GM21528 (cell line): ENCODE data around the gene ACP5.
A peak's percentile ranks its signal among the peaks of the same experiment; 100 is the strongest.

ENCODE experiments used
- ATAC-seq: cut with Tn5 transposase; IDR thresholded peaks from one replicate; pipeline ENCODE4 v1.9.1; 2021; ENCODE audit warnings: mild to moderate bottlenecking, moderate library complexity; ENCODE audit not compliant: unreplicated experiment, low FRiP score

ACP5 gene

DNA sequence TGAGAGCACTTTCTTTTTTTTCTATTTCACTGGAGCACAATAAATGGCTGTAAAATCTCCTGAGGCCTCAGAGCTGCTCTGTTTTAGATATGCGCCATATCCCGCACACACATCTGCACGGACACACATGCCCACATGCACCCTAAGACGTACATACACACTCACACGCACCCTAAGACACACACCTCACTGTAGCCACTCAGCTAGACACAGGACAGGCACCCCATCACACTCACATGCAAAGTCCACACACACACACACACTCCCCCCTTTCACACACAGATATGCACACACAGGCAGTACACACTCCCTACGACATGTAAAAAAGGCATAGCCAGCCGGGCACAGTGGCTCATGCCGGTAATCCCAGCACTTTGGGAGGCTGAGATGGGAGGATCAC lies 27.2 kb downstream of the ACP5 start:
- ATAC-seq = no peak

DNA sequence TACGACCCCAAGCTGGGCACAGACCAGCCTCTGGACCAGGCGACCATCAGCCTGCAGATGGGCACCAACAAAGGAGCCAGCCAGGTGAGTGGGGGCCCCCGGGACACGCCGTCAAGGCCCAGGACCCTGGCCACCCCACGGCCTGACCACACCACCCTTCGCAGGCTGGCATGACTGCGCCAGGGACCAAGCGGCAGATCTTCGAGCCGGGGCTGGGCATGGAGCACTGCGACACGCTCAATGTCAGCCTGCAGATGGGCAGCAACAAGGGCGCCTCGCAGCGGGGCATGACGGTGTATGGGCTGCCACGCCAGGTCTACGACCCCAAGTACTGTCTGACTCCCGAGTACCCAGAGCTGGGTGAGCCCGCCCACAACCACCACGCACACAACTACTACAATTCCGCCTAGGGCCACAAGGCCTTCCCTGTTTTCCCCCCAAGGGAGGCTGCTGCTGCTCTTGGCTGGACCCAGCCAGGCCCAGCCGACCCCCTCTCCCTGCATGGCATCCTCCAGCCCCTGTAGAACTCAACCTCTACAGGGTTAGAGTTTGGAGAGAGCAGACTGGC lies 28.0 kb downstream of the ACP5 start:
- no peak for ATAC-seq

DNA sequence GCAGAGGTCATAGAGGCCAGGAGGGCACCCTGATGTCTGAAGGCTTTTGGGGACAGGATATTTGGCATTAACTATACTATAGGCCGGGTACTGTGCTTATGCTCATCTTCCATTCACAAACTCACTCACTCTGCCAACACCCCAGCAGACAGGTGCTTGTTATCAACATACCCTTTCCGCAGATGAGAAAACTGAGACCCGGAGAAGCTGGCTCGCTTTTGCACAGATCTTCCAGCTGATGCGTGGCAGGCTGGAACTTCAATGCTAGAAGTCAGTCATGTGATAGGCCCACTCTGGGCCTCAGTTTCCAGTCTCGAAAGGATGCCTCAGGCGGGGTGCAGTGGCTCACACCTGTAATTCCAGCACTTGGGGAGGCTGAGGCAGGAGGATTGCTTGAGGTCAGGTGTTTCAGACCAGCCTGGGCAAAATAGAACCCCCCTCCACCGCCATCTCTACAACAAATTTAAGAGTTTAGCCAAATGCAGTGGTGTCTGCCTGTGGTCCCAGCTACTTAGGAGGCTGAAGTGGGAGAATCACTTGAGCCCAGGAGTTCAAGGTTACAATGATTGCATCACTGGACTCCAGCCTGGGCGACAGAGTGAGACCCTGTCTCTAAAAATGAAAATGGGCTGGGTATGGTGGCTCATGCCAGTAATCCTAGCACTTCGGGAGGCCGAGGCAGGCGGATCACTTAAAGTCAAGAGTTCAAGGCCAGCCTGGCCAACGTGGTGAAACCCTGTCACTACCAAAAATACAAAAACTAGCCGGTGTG lies 29.3 kb downstream of the ACP5 start:
- no peak for ATAC-seq

DNA sequence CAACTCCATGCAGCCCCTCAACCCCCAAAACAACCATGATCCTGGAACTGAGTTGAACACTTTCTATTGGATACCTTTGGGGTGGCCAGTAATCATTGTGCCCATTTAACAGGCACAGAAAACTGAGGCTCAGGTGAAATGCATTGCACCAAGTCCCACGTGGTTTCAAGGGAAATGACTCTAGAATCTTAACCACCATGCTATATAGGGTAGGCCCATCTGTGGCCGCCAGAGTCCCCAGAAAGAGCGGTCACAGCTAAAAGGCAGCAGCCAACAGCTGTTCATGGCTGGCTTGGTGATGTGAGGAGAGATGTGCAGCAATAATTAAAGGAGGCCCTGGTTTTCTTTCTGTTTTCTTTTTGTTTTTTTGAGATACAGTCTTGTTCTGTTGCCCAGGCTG lies 36.2 kb downstream of the ACP5 start:
- no peak for ATAC-seq

DNA sequence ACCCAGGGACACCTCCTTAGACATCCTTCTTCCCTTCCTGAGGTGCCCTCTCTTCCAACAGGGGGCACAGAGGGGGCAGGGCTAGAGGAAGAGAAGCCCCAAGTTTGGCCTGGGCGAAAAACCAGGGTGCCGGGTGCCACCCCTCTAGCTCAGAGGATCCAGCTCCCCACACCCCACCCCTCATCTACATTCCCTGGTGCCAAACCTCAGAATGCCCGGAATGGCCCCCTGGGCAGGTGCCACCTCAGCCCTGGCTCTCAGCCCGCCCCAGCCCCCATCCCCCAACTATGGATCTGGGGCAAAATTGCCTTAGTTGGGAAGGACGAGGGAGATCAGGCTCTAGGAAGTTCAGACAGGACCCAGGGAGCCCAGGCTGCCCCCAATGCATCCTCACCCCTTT lies 36.8 kb downstream of the ACP5 start:
- no peak for ATAC-seq

DNA sequence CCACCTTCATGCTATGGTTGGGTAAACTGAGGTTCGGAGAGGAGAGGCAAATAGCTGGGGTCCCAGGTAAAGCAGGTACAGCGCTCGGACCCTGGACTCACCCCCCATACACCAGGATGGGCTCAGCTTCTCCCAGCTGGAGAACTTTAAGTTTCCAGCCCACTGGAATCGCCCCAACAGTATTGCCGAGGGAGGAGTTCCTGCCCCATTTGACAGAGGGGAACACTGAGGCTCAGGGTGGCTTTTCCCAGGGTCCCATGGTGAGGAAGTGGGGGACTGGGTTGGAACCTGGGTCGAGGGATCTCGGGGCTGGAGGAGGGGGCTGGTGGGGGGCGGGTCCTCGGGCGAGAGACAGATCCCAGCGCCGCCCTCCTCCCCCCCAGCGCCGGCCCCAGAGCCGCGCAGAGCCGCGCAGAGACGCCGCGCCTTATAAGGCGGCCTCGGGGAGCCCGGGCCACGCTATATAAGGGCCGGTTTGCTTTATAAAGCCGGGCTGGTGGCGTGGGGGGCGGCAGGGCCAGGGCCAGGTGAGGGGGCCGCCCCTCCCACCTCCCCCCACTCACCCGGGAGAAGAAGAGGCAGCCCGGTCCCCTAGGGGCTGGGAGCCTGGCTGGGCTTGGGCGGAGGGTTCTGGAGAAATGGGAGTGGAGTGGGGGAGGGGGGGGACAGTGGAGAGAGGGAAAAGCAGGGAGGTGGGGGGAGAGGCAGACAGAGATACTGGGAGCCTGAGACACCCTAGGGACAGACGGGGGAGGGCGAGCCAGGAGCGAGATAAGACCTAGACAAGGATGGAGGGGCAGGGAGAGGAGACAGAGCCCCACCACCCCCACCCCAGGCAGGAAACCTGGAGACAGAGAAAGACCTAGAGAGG lies 37.7 kb downstream of the ACP5 start:
- ATAC-seq = no peak

DNA sequence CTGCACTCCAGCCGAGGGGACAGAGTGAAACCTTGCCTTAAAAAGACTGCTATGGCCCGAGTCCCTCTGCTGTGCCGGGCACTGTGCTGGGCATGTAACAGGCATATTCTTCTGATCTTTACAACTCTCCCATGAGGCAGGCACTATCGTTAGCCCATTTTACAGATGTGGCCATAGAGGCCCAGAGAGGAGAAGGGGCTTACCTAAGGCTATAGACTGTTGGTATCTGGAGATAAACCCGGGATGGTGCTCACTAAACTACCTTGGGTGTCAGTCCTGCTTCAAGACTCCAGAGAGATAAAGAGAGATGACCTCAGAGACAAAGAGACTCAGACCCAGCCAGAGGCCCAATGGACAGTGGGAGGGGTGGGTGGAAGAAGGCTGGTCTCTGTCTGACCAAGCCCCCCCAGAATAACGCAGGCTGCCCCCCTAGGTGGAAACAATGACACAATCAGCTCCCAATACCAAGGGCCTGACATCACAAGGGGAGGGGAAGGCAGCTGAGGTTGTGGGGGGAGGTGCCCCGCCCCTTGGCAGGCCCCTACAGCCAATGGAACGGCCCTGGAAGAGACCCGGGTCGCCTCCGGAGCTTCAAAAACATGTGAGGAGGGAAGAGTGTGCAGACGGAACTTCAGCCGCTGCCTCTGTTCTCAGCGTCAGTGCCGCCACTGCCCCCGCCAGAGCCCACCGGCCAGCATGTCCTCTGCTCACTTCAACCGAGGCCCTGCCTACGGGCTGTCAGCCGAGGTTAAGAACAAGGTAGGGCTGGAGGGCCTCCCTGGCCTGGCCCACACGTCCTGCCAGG lies 39.0 kb downstream of the ACP5 start, which contains the start of gene CNN1:
CNN1 (plus strand) TSS at position 620 of the 805 bp plus-strand sequence; CDS start at position 697, 77 bp downstream.
- ATAC-seq = no peak

- ATAC-seq = no peak
These were observed 41.5 kb downstream of the ACP5 start for GRCh38 chr19:11535792-11536595.

DNA sequence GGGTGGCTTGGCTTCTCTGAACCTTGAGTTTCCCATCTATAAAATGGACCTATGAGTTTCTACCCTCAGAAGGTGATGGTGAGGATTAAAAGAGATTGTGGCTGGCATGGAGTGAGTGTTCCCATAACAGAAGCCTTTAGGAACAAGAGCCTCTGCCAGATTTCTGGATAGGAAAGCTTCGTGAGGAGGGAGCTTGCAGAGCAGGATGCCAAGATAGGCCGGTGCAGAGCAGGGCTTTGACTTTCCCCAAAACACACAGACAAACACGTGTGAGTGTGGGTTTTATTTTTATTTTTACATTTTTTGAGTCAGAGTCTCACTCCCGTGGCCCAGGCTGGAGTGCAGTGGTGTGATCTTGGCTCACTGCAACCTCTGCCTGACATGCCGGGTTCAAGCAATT lies 42.5 kb downstream of the ACP5 start:
- ATAC-seq = no peak

DNA sequence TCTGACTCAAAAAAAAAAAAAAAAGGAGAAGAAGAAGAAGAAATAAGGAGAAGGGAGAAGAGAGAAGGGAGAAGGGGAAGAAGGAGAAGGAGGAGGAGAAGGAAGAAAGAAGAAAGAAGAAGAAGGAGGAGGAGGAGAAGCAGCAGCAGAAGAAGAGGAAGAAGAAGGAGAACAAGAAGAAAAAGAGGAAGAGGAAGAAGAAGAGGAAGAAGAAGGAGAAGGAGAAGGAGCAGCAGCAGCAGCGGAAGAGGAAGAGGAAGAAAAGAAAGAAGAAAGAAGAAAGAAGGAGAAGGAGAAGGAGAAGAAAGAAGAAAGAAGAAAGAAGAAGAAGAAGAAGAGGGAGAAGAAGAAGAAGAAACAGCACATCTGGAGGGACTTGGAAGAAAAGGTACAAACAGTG lies 42.9 kb downstream of the ACP5 start:
- ATAC-seq = no peak

DNA sequence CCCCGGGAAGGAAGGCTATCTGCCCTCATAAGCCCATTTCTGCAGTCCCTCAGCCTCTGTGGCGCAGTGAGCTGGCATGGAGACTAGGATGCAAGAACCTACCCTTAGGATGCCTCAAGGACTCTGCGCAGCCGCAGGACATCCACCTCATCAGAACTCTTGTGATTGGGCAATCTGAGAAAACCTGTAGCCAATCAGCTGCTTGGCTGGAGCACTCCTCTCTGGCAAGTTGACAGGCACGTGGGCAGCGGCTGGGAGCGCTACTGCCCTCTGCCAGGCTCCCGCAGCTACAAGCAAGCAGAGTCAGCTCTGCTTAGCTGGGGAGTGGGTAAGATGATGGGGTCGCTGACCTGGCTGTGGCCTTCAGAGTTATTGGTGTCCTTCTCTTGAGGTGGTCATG lies 47.0 kb downstream of the ACP5 start:
- no peak for ATAC-seq

GRCh38 chr19:11528551-11529341 lies 48.7 kb downstream of the ACP5 start, which contains the start of gene ECSIT:
TSS of gene ECSIT (minus strand) at chr19:11529134. CDS start at chr19:11519170, 9,964 bp downstream.
- ATAC-seq = peak; percentile 92
